HPDE6-E6E7 (cell line): Measurements from ENCODE around the gene FNDC3A.

Experiments
- DNase-seq: peaks from one replicate; pipeline ENCODE4 v3.0.0; 2011; ENCODE audit warnings: missing footprints; ENCODE audit errors: extremely low spot score

Gene FNDC3A, protein sequence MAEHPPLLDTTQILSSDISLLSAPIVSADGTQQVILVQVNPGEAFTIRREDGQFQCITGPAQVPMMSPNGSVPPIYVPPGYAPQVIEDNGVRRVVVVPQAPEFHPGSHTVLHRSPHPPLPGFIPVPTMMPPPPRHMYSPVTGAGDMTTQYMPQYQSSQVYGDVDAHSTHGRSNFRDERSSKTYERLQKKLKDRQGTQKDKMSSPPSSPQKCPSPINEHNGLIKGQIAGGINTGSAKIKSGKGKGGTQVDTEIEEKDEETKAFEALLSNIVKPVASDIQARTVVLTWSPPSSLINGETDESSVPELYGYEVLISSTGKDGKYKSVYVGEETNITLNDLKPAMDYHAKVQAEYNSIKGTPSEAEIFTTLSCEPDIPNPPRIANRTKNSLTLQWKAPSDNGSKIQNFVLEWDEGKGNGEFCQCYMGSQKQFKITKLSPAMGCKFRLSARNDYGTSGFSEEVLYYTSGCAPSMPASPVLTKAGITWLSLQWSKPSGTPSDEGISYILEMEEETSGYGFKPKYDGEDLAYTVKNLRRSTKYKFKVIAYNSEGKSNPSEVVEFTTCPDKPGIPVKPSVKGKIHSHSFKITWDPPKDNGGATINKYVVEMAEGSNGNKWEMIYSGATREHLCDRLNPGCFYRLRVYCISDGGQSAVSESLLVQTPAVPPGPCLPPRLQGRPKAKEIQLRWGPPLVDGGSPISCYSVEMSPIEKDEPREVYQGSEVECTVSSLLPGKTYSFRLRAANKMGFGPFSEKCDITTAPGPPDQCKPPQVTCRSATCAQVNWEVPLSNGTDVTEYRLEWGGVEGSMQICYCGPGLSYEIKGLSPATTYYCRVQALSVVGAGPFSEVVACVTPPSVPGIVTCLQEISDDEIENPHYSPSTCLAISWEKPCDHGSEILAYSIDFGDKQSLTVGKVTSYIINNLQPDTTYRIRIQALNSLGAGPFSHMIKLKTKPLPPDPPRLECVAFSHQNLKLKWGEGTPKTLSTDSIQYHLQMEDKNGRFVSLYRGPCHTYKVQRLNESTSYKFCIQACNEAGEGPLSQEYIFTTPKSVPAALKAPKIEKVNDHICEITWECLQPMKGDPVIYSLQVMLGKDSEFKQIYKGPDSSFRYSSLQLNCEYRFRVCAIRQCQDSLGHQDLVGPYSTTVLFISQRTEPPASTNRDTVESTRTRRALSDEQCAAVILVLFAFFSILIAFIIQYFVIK

GRCh38 chr13:48975856-48976575 is at the start of gene FNDC3A:
Gene FNDC3A (plus strand): TSS chr13:48975912. CDS start chr13:49006191, 30,279 bp downstream.
- peak; percentile 31 for DNase-seq

- DNase-seq: no peak
These were observed 46.8 kb upstream of the FNDC3A start for GRCh38 chr13:48928757-48929430.

DNA sequence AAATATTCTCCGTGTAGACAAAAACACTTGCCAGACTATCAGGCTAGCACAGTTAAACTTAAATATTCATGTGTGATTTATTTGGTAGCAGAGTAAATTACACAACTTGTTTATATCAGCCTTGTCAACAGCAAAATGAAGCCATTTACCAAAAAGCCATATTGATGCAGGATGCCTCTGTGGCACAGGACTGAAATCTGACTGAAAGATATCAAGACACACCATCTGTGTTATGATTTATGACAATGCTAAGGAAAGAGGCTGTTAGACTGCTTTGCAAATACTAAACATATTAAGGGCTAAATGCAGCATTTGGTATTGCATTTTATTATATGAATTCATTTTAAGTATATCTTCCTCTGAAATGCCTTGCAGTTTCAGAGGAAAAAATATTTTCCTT is 44.8 kb upstream of the FNDC3A start:
- no peak for DNase-seq

- no peak for DNase-seq
These were observed 37.3 kb upstream of the FNDC3A start for GRCh38 chr13:48938308-48938943.

DNA sequence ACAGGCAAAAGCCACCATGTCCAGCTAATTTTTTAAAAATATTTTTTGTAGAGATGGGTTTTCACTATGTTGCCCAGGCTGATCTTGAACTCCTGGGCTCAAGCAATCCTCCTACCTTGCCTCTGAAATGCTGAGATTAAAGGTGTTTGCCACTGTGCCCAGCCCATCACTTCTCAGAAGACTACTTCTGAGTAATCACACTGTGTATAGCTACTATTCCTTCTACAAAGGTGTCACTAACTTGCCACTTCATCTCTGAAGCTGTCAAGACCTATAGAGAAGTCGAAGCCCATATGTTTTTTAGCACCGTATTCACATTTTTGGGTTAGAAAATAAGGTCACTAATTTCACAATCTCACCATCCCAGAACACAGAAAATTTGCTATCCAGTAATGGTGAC is 36.0 kb upstream of the FNDC3A start:
- DNase-seq: no peak

DNA sequence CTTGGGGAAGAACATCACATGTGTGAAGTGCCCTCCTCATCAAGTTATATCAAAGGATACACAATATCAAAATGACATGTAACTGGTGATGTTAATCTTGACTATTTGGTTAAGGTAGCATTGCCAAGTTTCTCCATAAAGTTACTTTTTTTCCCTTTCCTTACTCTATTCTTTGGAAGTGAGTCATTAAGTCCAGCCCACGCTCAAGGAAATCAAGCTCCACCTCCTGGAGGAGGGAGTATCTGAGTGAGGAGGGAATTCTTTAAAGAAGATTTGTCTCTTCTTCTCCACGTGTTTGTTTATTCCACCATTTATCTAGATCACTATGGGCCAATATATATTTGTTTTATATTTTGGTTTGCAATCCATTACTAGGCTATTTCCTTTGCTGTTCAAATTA is 33.6 kb upstream of the FNDC3A start:
- DNase-seq: no peak

DNA sequence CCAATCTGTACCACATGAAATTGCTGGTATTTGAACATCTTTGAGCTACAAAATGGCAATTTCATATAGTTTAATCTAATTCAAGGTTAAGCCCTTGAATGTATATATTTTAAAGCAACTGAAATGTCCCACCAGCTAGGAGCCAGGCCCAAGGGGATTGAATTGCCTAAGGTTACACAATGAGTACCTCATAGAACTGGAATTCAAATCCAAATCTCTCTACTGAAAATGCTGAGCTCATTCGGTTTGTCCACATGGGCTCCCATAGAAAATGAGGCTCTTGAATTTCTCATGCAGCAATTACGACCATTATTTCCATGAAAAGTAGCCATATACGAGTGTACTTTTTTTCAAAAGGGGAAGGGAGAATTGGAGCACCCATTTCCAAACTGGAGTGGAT is 31.5 kb upstream of the FNDC3A start:
- DNase-seq: no peak

DNA sequence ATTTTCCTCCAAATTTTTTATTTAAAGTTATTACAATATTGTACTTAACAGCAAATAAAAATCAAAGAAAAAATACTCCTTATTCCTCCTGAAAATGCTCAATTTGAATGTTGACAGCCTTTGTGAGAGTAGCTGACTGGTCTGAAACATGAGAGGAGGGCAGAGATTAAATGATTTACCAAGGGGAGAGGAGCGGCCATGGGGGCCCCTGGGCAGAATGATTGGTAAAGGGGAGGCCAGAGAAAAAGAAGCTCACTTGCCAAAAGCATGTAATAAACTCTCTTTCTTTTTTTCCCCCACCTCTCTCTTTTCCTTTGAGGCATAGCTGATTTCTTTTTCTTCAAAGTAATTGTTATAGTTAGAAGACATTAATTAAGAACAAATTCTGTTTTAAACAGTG is 30.1 kb upstream of the FNDC3A start:
- no peak for DNase-seq

DNA sequence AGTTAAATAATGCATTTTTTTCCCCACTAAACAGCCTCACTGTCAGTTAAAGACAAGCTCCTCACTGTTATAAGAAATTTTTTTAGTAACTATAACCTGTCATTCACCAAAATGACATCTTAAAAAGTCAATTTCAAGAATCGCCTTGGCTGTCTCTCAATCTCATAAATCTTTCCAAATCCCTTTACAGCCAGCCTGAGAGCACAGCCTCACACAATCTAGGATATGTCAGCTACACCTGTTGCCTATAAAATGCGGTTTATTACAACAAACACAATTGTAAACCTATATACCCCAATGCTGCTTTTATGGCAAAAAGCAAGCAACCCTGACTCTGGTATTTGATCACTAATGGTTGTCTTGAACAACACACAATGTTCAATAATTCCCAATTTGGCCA is 29.5 kb upstream of the FNDC3A start:
- DNase-seq: no peak

- DNase-seq: no peak
These were observed 25.9 kb upstream of the FNDC3A start for GRCh38 chr13:48949566-48950500.

- no peak for DNase-seq
These were observed 25.2 kb upstream of the FNDC3A start for GRCh38 chr13:48950501-48950875.

DNA sequence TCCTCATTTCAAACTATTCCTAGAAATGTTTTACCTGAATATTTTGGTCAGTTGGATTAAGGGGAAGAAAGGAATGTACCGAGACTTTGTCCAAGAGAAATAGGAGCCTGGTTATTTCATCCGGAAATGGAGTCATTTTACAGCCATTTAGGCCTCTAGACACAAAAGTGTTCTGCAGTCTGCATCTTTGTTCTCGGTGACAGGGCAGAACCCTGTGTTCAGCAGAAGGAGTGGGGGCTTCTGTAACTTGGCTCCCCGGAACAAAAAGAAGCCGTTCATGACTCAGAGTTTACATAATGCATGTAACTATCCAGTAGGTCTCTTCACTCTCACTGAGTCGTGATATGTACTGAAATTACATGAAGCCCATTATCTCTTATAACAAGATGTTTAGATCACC is 21.6 kb upstream of the FNDC3A start:
- DNase-seq: no peak

DNA sequence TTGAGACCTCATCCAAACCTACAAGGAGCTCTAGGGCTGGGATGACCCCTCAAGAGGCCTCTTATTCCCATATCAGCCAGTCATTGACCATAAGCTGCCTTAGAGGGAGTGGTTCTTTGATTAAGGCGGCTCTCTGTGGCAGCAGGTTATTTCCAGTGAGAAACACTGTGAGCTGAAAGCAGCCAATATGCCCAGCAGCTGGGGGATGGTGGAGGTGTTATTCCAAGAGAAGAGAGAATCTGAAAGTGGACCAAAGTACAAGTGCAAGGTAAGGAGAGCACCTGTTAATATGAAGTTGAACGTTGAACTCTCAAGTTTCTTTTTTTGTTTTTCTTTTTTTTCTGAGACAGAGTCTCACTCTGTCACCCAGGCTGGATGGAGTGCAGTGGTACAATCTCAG is 20.2 kb upstream of the FNDC3A start:
- DNase-seq: no peak

- no peak for DNase-seq
These were observed 14.3 kb upstream of the FNDC3A start for GRCh38 chr13:48961379-48961778.

DNA sequence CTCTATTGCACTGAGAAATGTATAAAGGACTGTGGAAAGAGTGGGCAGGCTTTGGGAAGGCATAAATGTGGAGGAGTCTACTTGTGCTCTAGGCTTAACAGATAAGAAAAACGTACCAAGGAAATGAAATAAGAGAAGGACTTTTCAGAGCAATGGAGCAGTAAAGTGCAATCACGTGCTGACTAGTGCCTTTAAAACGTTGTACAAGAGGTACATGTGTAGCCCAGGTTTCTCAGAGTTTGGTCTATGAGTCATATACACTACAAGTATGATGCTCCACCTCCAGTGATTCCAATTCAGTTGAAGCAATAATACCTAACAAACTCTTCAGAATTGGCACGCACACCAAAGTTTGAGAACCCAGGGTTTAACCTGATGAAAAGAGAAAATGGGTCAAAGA is 13.4 kb upstream of the FNDC3A start:
- DNase-seq: no peak

GRCh38 chr13:48965736-48966135 is 10.0 kb upstream of the FNDC3A start:
- no peak for DNase-seq

DNA sequence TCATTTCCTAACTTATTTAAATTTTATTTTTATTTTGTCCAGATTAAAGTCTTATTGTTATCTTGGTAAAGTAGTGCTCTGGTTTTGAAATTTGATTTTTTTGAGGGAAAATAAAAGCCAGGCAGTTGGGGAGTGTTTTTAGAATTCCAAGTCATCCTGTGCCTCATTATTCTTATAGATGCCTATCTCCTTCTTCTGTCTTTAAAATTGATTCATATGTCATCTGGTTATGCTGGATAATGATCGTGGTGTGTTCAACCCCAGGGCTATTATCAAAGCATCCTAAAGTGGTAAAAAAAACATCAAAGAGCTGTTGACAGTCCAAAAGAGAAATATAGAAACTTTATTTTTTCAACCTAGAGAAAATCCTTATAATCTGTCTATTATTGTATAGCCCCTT is 6.0 kb upstream of the FNDC3A start:
- no peak for DNase-seq

- DNase-seq: no peak
These were observed 1.8 kb upstream of the FNDC3A start for GRCh38 chr13:48973845-48974431.
